ELF-1 (cell line): Measurements from ENCODE around the gene GPR37.

Source experiments
- DNase-seq: peaks from one replicate; pipeline ENCODE4 v3.0.0-alpha.2; 2016; ENCODE audit warnings: low read depth, low spot score

Gene GPR37, protein sequence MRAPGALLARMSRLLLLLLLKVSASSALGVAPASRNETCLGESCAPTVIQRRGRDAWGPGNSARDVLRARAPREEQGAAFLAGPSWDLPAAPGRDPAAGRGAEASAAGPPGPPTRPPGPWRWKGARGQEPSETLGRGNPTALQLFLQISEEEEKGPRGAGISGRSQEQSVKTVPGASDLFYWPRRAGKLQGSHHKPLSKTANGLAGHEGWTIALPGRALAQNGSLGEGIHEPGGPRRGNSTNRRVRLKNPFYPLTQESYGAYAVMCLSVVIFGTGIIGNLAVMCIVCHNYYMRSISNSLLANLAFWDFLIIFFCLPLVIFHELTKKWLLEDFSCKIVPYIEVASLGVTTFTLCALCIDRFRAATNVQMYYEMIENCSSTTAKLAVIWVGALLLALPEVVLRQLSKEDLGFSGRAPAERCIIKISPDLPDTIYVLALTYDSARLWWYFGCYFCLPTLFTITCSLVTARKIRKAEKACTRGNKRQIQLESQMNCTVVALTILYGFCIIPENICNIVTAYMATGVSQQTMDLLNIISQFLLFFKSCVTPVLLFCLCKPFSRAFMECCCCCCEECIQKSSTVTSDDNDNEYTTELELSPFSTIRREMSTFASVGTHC

DNA sequence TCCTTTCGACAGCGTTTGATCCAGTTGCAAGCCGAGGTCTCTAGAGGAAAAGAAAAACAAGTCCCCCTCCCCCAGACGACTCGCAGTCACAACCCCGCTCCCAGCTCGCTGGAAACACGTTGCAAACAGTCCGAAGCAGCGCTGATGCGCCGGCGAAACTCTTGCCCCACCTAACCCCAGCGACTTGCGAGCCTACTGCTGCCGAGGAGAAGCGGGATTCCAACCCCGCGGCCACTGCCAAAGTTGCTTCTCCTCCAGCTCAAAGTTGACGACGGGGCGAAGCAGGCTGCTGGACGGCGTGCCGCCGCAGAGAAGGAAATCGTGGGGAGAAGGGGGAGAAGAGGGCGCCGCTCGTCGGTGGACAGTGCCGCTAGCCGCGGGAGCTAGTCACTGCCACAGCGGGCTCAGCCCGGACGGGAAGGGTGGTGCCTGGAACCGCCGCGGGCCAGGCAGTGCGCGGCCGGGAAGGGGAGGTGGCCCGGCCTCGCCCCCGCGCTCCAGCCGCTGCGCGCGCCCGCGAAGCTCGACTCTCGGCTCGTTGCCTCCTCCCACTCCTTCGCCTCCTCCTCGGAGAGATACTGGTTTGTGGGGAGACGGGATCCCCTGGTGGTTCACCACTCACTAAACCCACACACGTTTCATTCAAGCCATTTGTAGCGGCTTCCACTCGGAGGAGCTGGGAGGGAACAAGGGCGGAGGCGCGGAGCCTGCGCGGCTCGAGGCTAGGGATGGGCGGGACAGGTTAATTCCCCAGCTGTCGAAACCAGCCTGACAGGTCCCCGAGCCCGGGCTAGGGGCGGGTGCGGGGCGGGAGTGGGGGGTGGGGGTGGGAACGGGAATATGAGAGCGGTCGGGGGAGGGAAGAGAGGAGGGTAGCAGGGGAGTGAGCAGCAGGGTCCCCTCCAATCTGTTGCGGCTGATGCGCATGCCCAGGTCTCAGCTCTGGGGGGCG is at the start of gene GPR37:
Gene GPR37, minus strand, starts transcription at position 392 of the 952 bp plus-strand sequence. CDS start 816 bp downstream, outside the sequence.
- DNase-seq = peak; percentile 93

GRCh38 chr7:124813994-124814798 is 48.6 kb upstream of the GPR37 start:
- no peak for DNase-seq

DNA sequence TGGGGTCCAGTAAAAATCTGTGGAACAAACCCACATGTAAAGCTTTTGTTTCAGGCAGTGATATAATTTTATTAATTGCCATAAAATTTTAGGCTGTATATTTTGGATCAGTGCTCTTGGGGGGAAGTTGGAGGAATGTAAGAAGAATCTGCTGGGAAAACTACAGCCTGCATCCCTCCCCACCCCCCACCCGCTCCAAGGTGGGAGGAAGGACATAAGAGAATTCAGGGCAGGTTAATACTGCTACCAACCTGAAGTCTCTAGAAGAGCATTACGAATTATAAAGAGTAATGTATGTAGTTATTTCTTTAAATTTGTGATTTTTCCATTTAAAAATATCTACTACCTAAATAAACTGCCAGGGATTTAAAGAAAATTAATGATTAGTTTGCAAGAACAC is 47.2 kb upstream of the GPR37 start:
- DNase-seq = no peak

- no peak for DNase-seq
These were observed 45.7 kb upstream of the GPR37 start for GRCh38 chr7:124811341-124811740.

GRCh38 chr7:124810605-124811004 is 45.0 kb upstream of the GPR37 start:
- no peak for DNase-seq

DNA sequence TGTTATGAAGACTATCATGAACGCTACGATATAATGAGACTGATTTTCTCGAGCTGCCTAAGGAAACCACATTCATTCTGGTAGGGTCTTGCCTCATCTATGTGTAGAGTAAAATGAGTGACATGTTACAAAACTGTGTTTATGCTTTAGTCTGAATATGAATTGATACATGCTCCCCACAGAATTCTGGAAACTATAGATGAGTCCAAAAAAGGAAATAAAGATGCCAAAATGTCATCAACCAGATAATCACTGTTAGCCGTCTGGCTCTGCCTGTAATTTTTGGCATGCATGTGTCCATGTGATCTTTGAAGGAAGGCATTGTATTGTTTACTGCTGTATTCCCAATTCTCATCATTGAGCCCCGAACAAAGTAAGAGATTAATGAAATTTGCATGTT is 42.6 kb upstream of the GPR37 start:
- no peak for DNase-seq

DNA sequence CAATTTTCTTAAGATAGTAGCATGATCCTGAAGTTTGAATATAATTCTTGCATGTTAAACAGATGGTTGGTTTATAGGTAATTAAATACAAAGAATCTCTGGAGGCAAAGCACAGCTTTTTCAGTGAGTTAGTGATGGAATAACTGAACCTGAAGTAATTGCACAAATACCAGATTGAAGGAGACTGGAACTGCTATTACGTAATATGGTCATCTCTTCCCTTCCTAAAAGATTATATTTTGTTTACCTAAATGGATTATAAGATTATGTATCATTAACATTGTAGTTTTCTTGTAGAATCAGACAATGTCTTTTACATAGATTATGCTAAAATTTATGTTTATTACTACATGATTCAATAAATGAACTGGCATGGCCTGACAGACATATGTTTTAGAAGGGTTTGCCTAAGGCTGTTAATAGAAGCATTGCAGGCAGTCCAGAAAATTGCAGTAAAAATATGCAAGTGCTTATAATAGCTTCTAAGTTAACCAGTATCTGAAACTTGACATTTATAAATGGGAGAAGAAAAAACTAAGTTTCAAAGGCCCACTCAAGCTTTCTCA is 35.8 kb upstream of the GPR37 start:
- no peak for DNase-seq

DNA sequence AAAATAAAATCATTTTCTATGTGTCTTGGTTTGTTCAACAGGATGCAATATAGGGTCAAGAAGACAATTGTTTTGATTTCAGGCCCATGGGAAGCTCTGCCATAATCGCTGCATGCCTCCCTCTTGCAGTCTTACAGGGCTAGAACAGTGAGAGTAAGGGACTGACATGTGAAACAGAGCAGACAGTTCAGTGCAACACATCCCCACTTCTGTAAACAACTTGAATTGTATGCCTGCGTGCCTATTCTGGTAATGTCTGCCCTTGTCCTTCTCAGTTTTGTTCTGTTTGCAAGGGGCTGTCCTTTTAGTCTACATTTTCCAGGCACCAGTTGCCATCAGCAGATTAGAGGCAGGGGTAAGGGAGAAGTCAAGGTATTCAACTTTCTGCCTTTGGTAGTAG is 34.8 kb upstream of the GPR37 start:
- peak; percentile 11 for DNase-seq

- DNase-seq = no peak
These were observed 33.9 kb upstream of the GPR37 start for GRCh38 chr7:124799448-124799847.

GRCh38 chr7:124796771-124797170 is 31.2 kb upstream of the GPR37 start:
- DNase-seq = no peak

DNA sequence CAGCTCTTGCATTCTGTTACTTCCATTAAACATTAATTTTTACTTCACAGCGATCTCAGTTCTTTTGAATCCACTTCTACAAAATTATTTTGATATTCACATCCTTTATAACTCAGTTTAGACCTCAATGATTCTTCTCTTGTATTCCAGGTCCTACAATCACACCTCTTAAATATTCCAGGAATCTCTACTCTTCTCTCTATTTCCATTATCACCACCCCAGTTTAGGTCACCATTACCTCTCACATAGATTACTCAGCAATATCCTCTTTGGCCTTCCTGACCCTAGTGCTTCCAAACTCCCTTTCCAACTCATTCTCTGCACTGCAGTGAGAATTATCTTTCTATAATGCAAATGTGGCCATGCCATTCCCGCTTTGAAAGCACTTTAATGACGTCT is 27.1 kb upstream of the GPR37 start:
- no peak for DNase-seq

DNA sequence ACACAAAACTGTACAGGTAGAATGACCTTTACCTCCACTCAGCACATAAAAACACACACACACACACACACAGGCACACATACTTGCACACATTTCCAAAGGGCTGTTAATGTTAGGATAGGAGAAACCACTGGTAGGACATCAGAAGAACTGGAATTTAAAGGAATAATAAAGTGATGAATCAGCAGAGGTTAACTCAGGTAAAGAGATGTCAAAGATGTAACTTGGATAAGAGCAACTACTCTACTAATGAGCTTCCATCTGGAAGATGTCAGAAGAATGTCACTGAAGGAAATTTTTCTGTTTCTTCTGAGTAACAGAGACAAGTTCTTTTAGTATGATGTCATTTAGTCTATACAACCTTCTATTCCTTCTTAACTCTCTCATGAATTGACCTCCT is 26.4 kb upstream of the GPR37 start:
- DNase-seq = no peak

- no peak for DNase-seq
These were observed 25.8 kb upstream of the GPR37 start for GRCh38 chr7:124791426-124791825.

GRCh38 chr7:124790645-124791044 is 25.1 kb upstream of the GPR37 start:
- no peak for DNase-seq

DNA sequence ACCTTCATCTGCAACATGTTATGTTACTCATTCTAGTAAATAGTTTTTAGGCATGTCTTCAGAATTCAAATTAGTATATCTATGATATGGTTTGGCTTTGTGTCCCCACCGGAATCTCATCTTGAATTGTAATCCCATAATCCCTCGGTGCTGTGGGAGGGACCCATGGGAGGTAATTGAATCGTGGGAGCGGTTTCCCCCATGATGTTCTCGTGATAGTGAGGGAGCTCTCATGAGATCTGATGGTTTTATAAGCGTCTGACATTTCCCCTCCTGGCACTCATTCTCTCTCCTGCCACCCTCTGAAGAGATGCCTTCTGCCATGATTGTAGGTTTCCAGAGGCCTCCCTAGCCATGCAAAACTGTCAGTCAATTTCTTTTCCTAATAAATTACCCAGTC is 20.4 kb upstream of the GPR37 start:
- no peak for DNase-seq

- peak; percentile 73 for DNase-seq
These were observed 19.6 kb upstream of the GPR37 start for GRCh38 chr7:124784879-124785818.

DNA sequence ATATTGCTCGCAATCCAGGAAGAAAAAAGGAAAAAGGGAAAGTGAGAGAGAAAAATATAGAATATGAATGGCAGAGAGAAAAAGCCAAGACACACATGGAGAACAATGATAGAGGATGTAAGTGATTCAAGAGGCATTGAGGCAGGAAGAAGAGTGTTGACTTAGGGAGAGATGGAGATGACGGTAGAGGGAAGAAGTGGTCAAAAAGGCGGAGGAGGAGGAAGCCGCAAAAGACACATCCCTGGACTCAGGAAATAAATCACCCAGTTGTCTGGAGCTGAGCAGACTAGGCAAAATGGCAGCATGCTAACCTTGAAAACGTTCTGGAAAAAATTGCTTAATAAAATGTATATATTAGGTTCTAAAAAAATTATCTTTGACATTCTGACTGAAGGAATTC is 17.7 kb upstream of the GPR37 start:
- no peak for DNase-seq

GRCh38 chr7:124781907-124782734 is 16.5 kb upstream of the GPR37 start:
- peak; percentile 34 for DNase-seq

- DNase-seq = no peak
These were observed 15.8 kb upstream of the GPR37 start for GRCh38 chr7:124781418-124781817.
